ENCODE measurements around the gene TGIF2.
"Not testable (repeated sequence)": the region's sequence is repeated elsewhere in the genome, so short reads cannot be mapped to it uniquely, and the experiment has no call there.

TGIF2 gene

DNA sequence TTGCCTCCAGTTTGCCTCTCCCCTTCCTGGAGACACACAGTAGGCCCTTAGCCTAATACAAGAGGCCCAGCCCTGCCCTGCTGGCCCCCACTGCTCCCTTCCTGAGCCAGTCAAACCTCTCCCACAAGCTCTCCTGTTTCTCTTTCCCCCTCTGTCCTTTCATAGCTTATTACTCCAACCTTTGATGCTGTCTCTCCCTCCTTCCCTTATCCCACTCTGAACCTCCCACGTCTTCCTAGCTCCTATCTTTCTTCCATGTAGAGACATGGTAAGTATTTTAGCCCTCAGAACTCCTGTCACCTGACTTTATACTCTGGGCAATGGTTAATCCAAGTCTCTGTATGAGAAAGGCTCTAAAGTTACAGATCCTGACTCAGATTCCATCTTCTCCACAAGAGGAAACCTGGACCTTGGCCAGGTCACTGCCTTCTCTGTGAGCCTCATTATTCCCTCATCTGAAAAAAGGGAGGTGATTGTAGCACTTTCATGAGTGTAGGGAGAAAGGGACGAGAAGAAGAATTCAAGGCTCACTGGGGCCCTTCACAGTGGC lies 6.7 kb downstream of the TGIF2 start:
- peak; percentile 11 for DNase-seq

DNA sequence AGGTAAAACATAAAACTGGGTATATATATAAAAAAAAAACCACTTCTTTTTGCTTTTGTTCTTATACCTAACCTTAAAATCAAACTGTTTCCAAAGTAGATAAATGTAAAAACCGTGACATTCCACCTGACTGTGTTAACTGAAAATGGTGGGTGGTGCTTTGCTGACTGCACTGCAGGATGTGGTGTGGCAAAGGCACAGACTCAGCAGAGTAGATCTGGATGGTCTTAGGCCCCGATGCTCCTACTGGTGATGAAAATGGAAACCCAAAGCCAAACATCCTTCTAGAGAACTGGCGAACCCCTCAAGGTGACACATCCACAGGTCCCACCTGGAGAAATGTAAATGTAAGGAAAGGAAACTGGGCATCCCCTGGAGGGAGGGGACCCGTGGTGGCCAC lies 8.9 kb downstream of the TGIF2 start:
- DNase-seq = no peak

DNA sequence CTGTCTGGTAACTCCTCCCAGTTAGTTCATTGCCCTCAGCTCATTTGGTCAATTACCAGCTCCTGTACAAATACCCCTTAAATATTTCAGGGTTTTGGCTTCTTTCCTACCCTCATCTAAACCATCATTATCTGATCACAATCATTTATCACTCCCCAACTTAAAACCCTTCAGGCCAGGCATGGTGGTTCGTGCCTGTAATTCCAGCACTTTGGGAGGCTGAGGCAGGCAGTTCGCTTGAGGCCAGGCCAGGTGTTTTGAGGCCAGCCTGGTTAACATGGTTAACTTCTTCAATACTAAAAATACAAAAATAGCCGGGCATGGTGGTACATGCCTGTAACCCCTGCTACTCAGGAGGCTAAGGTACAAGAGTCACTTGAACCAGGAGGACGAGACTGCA lies 9.4 kb downstream of the TGIF2 start:
- DNase-seq = no peak

DNA sequence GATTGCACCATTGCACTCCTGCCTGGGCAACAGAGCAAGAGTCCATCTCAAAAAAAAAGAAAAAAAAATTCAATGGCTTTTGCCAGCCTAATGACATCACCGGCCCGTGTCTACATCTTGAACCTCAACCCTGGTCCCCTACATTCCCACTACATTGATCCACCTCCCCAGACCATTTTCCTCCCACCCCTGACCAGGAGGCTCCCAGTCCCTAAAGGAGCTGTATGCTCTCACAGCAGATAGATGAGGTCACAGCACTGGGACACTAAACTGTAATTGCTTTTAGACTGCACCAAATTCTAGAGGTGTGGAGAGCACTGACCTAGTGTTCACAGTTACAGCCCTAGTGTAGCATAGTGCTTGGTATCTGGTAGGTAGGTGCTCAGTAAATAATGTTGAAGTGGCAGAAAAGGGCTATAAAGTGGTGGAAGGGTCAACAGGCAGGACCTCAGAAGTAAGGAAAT lies 10.7 kb downstream of the TGIF2 start:
- no peak for DNase-seq

DNA sequence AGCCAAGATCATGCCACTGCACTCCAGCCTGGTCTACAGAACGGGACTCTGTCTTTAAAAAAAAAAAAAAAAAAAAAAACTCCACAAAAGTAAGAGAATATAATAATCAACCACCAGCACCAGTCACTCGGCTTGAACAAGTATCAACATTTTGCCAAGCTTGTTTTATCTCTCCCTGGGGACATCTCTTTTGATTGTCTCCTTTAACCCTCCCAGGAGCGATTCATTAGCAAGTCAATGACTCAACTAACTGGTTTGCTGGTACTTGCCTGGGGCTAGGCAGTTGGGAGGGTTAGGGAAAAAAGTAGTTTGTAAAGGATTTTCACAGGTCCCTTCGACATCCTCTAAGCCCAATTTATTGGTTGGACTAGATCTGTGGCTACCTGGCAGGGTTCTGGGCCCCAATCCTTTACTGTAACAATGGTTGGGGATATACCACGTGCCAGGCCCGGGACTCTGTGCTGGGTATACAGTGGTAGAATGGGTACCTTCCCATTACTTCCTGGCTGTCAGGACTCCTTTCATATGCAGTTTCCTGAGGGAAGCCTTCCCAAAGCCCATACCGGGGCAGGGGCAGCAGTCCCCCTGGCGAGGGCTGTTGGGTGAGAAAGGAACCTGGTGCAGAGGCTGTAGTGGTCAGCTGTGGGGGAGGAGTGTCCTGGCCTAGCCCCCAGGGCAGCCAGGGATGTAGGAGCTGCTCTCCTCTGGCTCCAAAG lies 12.2 kb downstream of the TGIF2 start:
- DNase-seq = no peak

DNA sequence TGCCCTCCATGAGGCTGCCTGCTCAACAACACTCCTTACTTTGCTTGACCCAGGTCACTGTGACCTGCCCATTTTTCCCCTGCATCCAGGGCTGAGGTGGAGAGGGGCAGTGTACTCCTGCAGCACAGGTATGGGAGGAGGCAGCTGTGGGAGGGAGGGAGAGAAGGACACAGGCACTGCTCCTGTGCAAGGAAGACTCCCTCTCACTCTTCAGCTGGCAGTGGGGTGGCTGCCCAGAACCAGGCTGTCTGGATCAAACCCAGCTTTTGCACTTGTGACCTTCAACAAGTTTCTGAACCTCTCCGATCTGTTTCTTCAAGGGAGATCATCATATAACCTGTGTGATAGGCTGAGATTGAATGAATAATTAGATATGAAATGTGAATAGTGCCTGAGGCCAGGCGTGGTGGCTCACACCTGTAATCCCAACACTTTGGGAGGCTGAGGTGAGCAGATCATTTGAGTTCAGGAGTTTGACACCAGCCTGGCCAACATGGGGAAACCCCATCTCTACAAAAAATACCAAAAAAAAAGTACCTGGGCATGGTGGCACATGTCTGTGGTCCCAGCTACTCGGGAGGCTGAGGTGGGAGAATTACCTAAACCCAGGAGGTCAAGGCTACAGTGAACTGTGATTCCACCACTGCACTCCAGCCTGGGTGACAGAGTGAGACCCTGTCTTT lies 14.1 kb downstream of the TGIF2 start:
- DNase-seq = no peak

DNA sequence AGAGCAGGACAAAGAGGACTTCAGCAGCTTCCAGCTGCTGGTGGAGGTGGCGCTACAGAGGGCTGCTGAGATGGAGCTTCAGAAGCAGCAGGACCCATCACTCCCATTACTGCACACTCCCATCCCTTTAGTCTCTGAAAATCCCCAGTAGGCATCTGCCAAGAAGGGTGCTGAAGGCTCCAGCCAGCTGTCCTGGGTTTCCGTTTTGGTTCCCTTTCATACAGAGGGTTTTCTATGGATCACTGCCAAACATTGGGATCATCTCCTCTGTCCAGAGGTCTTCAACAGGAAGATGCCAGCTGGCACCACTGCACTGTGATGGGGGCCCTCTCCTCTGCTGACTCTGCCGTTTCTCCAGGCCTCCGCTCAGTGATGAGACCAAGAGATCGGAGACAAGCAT lies 17.9 kb downstream of the TGIF2 start:
- DNase-seq = no peak

DNA sequence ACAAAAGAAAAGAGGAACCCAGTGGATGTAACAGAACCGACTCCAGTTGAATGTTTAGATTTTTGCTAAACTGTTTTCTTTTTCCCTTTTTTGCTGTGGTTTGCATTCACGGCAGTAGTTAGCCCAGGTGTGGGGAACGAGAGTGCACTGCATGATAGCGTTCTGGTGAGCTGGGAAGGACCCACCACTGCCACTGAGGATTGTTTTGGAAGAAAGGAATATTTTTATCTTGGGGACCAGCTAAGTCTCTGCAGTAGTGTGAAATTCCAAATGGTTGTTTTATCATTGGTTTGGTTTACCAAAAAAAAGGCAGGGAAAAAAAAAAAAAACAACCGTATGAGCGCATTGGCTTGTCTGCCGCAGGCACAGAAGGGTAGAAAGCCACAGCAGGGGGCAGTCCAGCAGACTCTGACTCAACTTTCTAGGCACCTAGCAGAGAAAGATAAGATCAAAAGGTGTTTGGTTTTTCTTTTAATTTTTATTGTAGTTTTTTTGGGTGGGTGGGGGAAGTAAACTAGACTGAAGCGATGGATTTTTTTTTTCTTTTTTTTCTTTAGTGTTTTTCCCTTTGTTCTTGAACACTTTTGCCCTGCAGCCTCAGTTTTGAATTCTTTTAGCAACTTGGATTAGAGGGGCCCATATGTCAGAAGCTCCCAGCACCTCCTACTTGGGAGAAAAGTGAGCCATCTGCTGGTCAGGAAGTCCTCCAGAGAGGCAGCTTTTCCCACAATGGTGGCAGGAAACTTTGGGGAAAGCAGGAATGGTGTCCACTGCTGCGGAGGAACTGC lies 18.7 kb downstream of the TGIF2 start:
- DNase-seq = no peak

DNA sequence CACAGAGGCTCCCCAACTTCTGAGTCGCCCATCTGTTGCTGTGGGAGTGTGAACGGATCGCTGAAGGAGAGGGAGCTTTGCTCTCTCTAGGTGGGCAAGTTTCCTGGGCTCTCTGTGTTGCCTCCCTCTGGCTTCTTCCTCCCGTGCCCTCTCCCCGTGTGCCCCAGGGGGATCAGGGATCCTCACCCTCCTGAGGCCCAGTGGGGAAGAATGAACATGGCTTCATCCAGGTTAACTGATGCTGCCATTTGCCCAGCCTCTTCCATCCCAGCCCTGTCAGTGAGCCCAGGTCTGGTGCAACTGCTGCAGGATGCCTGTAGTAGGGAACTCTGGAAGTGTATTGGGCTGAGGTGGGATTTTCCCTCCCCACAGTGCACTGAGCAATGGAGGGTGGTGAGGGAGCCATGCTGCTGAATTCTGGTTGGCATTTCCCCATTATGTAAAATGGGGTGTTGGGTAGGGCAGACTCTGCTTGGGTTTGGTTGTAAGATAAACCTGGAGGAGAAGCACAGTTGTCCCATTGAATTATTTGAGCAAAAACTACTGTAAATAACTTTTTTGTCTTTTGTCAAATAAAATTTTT lies 20.0 kb downstream of the TGIF2 start:
- no peak for DNase-seq

DNA sequence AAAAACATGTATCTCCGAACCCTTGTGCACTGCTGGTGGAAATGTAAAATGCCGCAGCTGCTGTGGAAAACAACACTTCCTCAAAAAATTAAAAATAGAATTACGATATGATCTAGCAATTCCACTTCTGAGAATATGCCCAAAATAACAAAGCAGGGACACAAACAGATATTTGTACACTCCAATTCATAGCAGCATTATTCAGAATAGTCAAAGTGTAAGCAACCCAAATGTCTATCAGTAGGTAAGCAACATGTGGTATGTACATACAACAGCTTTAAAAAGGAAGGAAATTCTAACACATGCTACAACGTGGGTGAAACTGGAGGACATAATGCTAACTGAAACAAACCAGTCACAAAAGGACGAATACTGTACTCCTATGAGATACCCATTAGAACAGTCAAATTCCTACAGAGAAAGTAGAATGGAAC lies 26.5 kb downstream of the TGIF2 start:
- DNase-seq = no peak

DNA sequence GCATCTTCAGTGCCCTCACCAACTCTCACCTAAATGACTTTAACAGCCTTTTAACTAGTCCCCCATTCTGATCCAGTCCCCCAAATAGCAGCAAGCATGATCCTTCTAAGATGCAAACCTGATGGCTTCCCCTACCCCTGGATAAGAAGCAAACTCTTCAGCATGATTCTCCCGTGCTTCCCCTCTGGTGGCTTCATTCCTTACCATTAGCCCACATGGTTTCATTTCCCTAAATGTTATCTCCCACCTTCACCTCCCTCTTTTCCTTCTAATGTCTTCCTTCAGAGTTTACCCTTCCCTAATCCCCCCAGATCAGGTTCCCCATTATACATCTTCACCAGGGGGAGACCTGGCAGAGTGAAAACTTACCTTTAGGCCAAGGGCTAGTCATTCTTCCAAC lies 28.1 kb downstream of the TGIF2 start:
- DNase-seq = no peak

DNA sequence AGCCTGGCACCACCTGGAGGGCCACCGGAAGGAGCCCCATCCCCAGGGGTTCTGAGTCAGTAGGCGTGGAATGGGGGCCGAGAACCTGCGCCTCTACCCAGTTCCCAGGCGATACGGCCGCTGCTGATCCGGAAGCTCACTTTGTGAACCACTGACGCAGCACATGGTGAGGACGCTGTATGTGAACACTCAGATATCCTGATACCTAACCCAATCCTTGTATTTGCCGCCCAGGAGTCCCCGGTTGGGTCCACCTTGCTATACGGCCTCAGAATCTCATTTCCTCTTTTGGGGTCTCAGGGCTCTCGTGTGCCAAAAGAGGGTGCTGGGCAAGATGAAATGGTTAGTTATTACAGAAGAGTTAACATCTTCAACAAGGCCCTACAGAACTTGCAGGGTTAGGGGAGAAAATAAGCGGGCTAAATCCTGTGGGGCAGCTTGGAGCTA lies 31.6 kb downstream of the TGIF2 start:
- DNase-seq = no peak

DNA sequence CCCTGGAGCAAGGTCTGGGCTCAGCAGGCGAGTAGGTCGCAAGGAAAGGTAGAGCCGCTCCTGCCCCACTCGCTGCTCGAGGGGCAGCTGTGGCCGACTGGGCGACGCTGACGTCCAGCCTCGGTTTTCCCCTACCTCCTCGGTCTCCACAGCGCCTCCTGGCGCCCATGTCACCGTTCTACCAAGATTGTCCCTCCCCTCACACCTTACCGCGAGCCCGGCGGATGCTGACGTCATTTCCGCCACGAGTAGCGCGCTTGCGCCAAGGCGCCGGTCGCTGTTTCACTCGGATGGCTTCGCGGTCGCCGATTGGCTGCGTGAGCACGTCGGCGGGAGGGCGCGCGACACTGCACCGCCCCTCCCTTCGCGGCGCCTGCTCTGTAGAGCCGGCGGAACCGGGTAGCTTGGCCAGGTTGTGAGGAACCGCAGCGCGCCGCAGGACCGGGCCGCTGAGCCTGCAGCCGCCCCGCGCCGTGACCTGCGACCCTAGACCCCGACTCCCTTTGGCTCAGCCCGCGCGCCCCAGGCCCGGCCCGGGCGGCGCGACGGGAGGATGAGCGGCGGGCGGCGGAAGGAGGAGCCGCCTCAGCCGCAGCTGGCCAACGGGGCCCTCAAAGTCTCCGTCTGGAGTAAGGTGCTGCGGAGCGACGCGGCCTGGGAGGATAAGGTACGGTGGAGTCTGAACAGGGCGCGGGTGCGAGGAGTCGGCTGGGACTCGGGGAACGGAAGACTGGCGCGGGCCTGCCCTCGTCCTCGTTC lies 32.2 kb downstream of the TGIF2 start, which contains the start of gene RAB5IF:
Gene RAB5IF, plus strand, starts transcription at position 381 of the 759 bp plus-strand sequence. Its CDS starts 173 bp downstream, at position 554.
- DNase-seq = peak; percentile 97

DNA sequence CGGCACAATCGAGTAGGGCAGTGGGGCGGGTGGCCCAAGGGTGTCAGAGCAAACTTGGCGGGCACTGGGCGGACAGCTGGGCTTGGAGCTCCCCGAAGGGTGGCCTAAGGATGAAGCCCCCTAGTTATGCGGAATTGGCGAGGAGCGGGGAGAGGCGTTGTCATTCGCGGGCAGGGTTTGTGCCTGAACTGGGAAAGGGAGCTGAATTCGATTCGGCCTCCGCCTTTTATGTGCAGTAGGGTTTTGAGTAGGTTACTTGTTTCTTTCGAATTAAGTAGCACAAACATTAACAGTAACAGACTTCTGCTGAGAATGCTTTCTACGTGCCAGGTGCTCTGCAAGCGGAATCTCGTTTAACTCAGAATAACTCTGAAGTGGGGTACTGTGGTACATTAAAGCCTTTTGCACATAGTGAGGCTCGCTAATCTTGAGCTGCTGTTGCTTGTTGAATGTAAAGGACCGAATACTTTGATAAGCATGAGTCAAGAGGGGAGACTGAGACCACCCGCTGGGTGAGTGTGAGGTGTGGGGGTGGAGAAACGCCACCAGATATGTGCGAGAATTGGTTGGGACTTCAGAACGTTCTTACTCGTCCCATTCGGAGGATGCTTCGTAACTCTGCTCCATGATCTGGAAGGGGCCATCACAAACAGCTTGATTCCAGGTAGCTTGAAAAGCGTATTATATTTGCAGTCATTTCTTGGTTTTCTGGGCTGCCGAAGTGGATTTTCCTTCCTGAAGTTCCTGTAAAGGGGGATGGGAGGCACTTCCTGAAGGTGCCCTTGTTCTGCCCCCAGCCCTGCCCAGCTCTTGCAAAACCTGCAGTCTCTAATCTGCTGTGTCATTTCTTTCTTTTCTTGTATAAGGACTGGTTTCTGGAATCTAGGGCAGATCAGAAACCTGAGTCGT lies 33.0 kb downstream of the TGIF2 start:
- no peak for DNase-seq

DNA sequence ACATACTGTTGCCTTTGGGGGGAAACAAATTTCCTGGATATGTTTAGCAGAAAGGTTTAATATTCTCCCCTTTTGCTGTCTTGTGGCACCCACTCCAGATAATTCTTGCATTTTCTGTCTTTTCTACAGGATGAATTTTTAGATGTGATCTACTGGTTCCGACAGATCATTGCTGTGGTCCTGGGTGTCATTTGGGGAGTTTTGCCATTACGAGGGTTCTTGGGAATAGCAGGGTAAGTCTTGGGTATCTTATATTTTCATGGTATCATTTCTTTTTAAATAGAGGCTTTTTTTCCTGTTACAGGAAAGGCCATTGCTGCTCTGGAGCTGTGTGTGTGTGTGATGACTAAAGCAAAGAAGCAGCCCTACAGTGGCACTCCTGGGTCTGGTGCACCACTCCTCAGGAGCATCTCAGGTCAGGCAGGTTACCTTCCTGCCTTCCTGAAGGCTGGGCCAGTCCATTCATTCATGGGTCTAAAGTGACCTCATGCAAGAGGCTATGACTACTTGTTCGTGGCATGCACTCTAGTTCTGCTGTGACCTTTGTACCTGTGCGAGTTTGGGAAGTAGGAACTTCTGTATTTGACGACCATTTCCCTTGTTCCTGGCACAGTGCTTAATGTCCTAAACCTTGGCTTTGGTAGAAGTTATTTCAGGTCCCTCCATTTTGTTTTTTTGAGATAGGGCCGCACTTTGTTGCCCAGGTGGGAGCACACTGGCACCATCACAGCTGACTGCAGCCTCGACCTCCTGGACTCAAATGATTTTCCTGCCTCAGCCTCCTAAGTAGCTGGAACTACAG lies 34.4 kb downstream of the TGIF2 start:
- no peak for DNase-seq

DNA sequence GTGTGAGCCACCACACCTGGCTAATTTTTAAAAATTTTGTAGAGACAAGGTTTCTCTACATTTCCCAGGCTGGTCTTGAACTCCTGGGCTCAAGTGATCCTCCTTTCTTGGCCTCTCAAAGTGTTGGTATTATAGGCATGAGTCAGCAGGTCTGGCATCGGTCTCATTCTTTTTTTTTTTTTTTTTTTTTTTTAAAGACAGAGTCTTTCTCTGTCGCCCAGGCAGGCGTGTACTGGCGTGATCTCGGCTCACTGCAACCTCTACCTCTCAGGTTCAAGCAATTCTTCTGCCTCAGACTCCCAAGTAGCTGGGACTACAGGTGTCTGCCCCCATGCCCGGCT lies 35.0 kb downstream of the TGIF2 start:
- not testable (repeated sequence) for DNase-seq

DNA sequence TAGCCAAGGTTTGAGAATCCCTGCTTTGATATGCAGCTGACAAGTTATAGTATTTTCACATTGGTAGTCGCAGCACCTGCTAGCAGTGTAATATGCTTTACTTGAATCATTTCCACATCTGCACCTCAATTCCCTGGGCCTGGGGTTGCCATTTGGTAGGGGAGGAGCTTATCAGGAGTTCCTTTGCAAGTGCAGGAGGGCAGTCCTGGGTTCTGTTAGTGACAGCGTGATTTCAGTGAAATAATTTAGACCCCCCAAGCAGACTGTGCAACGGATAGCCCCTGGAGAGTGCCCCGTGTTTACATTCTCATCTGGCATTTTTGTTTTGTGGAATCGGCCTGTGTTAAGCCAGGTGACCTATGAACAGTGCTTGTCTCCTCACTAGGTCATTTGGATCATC lies 38.2 kb downstream of the TGIF2 start:
- DNase-seq = no peak

DNA sequence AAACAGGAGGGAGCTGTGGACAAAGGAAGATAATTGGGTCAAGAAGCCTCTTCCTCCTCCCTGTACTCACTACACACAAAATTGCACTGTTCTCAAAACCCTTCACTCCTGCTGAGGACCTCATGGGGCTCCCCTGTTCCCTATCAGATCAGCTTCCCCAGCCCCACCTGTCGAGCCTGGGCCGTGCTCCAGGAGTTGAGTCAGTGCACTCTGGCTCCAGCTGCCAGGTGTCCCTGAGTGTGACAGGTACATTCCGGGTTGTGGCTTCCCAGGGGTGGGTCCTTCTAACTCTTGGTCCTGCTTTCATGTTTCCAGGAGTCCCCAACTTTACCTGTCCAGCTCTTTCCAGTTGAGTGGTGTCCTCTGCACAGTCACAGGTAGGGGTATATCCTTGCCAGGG lies 40.6 kb downstream of the TGIF2 start:
- DNase-seq = no peak

DNA sequence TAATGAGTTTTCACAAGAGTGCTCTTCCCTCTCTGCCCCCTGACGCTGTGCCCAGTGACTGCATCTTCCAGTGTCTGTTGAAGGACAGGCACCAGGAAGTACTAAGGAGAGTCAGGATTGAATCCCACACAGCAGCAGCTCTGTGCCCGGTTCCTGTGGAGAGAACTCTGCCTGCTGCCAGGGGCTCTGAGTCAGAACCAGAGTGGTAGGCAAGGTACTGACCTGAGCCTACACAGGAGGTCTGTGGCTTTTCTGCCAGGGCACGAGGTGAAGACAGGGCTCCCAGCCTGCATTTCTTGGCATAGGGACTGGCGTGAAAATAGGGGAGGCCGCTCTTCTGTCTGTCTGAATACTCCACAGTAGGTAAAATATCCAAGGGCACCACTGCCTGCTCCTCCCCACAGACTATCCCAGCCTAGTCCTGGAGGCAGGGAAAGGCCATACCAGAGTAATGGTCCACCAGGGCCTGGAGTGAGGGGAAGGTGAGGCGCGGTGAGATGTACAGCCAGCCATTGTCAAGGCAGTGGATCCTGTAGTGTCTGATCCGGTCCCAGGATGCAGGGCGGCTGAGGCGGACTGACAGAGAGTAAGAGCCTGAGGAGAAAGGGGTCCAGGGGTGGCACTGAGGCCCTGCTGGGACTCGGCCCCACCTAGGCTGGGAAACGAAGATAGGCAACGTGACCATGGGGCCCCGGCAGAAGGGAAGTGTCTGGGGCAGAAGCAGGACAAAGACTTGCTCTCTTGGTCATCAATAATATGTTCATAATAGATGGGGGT lies 41.6 kb downstream of the TGIF2 start:
- DNase-seq = no peak

All from HCEC 1CT (cell line).